ENCODE data around the gene MARCHF2.

MARCHF2 gene

DNA sequence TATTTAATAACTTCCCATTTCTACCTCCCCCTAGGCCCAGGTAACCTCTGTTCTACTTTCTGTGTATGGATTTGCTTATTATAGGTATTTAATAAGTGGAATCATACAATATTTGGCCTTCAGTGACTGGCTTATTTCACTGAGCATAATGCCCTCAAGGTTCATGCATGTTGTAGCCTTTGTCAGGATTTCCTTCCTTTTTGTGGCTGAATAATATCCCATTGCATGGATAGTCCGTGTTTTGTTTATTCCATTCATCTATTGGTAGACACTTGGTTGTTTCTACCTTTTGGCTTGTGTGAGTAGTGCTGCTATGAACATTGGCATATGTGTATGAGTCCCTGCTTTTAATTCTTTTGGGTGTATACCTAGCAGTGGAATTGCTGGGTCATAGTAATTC lies 41.1 kb downstream of the MARCHF2 start:
- TF ChIP-seq, protein P1, sequence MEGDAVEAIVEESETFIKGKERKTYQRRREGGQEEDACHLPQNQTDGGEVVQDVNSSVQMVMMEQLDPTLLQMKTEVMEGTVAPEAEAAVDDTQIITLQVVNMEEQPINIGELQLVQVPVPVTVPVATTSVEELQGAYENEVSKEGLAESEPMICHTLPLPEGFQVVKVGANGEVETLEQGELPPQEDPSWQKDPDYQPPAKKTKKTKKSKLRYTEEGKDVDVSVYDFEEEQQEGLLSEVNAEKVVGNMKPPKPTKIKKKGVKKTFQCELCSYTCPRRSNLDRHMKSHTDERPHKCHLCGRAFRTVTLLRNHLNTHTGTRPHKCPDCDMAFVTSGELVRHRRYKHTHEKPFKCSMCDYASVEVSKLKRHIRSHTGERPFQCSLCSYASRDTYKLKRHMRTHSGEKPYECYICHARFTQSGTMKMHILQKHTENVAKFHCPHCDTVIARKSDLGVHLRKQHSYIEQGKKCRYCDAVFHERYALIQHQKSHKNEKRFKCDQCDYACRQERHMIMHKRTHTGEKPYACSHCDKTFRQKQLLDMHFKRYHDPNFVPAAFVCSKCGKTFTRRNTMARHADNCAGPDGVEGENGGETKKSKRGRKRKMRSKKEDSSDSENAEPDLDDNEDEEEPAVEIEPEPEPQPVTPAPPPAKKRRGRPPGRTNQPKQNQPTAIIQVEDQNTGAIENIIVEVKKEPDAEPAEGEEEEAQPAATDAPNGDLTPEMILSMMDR (IDR thresholded peaks at IDR 0.05; ENCODE audit: borderline replicate concordance, insufficient read depth, low read depth, low read length): no peak
- no peak overlapping the region for H3K4me3 ChIP-seq (ENCODE audit: low read depth, low read length)

DNA sequence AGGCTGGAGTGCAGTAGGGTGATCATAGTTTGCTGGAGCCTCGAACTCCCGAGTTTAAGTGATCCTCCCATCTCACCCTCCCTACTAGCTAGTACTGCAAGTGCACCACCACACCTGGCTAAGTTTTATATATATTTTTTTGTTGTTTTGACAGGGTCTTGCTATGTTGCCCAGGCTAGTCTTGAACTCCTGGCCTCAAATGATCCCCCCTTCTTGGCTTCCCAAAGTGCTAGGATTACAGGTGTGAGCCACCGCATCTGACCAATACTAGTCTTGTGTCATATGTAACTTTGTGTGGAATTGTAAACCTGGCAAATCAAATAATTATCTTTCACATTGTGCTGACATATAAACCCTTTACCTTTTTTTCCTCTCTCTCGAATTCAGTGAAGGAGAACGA lies 41.9 kb downstream of the MARCHF2 start:
- TF ChIP-seq, protein P1 (IDR thresholded peaks at IDR 0.05; ENCODE audit: borderline replicate concordance, insufficient read depth, low read depth, low read length): no peak
- no peak overlapping the region for H3K4me3 ChIP-seq (ENCODE audit: low read depth, low read length)

DNA sequence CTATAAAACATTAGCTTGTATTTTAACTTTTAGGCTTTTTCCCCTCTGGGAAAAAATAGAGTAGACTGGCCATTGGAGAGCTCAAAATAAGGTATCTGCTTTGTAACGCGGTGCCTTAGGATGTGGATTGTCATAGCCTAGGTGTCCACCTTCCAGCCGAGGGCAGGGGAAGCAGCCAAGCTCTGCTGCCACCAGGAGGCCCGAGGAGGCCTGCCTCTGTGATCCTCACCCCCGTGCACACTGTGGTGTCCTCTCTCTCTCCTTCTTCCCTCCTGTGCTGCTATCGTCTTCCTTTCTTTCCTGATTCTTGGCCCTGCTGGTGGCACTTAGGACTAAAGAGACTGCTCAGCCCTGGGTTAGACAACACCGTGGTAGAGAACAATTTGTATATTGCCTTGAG lies 43.0 kb downstream of the MARCHF2 start:
- TF ChIP-seq, protein P1 (IDR thresholded peaks at IDR 0.05; ENCODE audit: borderline replicate concordance, insufficient read depth, low read depth, low read length): no peak
- no peak overlapping the region for H3K4me3 ChIP-seq (ENCODE audit: low read depth, low read length)

DNA sequence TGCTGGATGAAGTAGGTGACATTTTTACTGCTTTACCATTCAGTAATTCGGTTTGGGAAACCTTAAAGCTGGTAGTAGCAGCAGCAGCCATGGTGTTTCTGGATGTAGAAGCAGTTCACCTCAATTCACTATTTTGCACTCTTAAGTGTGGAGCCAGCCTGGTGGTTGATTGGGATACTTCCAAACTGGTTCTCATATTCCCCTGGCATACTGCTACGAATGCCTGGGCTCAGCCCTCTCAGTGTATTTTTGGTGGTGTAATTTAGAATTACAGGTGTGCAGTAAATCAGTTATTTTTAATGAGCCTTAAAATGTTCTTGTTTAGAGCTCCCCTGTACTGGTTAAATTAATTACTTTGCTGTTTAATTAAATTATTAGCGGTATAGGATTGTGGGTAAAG lies 44.1 kb downstream of the MARCHF2 start:
- TF ChIP-seq, protein P1 (IDR thresholded peaks at IDR 0.05; ENCODE audit: borderline replicate concordance, insufficient read depth, low read depth, low read length): no peak
- no peak overlapping the region for H3K4me3 ChIP-seq (ENCODE audit: low read depth, low read length)

DNA sequence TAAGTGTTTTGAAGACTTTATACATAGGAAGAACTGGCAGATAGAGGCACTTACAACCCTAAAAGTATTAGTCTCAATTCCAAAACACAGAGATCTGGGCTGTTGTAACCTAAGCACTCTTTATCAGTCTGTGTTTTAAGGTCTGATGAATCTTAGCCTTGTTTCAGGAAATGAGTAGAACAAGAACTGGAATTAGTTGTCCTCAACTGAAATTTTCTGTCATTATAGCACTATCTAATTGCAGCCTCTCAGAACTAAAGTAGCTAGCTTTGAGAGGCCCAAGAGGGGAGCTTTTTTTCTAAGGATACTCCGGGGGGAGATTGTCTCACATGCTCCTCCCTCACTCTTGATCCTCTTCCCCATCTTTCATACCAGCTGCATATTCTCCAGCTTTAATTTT lies 44.7 kb downstream of the MARCHF2 start:
- no peak overlapping the region for H3K4me3 ChIP-seq (ENCODE audit: low read depth, low read length)
- TF ChIP-seq, protein P1 (IDR thresholded peaks at IDR 0.05; ENCODE audit: borderline replicate concordance, insufficient read depth, low read depth, low read length): no peak

DNA sequence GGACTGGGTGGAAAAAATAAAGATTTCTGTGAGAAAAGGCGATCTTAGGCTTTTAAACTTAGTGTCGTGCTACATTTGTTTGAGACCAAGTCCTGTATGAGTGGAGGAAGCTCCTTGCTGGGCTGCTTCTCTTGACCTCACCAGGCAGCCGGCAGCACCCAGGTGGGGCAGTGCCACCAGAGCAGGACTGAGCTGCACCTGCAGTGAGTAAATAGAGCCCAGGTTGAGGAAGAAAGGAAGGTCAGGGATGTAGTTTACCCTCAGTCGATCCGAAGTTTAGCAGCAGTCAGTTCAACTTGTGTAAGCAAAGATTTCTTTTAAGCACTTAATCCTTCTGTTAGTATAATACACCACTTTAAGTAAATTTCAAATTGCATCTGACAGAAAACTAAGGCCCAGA lies 45.3 kb downstream of the MARCHF2 start:
- H3K4me3 ChIP-seq (ENCODE audit: low read depth, low read length): no peak overlapping the region
- TF ChIP-seq, protein P1 (IDR thresholded peaks at IDR 0.05; ENCODE audit: borderline replicate concordance, insufficient read depth, low read depth, low read length): no peak

DNA sequence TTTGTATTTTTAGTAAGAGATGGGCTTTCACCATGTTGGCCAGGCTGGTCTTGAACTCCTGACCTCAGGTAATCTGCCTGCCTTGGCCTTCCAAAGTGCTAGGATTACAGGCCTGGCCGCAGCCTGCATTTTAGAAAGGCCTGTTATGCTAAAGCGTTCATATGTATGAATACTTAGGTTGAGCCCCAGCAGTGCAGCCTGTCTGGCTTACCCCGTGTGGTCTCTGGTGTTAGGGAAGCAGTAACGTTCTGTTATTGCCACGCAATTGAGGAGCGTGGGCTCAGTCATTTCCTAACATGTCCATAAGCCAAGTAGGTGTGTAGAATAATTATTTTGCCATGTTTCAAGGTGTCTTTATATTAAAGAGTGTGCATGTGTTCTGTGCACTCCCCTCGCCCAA lies 46.0 kb downstream of the MARCHF2 start:
- TF ChIP-seq, protein P1 (IDR thresholded peaks at IDR 0.05; ENCODE audit: borderline replicate concordance, insufficient read depth, low read depth, low read length): no peak
- no peak overlapping the region for H3K4me3 ChIP-seq (ENCODE audit: low read depth, low read length)
